B cell (primary cell): Measurements from ENCODE around the gene NIN. TPM values are rescaled to one million over a fixed set of nuclear protein-coding genes. Genes with fewer than 3 reads are reported as not detected.

Experiments used
- ATAC-seq: fragments of 200-7000 bp; cut with Tn5 transposase; one replicate; pipeline ENCODE4 v1.10.0; 2021; ENCODE audit warnings: low read depth, mild to moderate bottlenecking, moderate number of reproducible peaks, moderate library complexity
- CTCF ChIA-PET: fragments of 350-600 bp; sonication (Branson Sonifier 250); formaldehyde crosslinking; loops from one replicate; lab custom pipeline; 2021; ENCODE audit warnings: antibody characterized with exemption, inconsistent platforms; lab: Charles Lee
- POLR2A ChIA-PET: fragments of 350-600 bp; sonication (Branson Sonifier 250); formaldehyde crosslinking; loops from one replicate; lab custom pipeline; 2021; ENCODE audit warnings: antibody characterized with exemption; lab: Charles Lee
- DNase-seq: peaks from one replicate; pipeline ENCODE4 v3.0.0; 2013
- H2AFZ ChIP-seq: 2 replicates; pipeline ENCODE4 v1.6.1; 2012; ENCODE audit warnings: mild to moderate bottlenecking, low read depth, low read length; ENCODE audit not compliant: insufficient read depth, poor library complexity, severe bottlenecking
- H3K27ac ChIP-seq, 2 donors: 1 replicate in 1 of 2; 2 replicates in 1 of 2; pipeline ENCODE4 v1.5.1; 2012 to 2013; ENCODE audit warnings: low read length in 2 of 2, mild to moderate bottlenecking in 2 of 2, moderate library complexity in 1 of 2
- H3K27me3 ChIP-seq, 4 experiments: fragments of 200-600 bp in 1 of 4; sonication (generic) in 1 of 4; replicated peaks in 1 of 4; 1 replicate in 2 of 4; 2 replicates in 2 of 4; pipeline versions ENCODE4 v1.6.1 to v1.7.0; 2013 to 2016; ENCODE audit warnings: low read length in 3 of 4, mild to moderate bottlenecking in 2 of 4, mixed read lengths in 1 of 4, moderate library complexity in 1 of 4; ENCODE audit not compliant: insufficient read depth in 4 of 4, control insufficient read depth in 3 of 4; ENCODE audit errors: control extremely low read depth in 1 of 4
- H3K36me3 ChIP-seq, 2 experiments: replicated peaks in 1 of 2; 1 replicate in 1 of 2; 2 replicates in 1 of 2; pipeline versions ENCODE4 v1.6.1 to v1.7.1; 2013; ENCODE audit warnings: low read length in 1 of 2; ENCODE audit not compliant: insufficient read depth in 2 of 2, control insufficient read depth in 1 of 2; ENCODE audit errors: control extremely low read depth in 1 of 2, extremely low read depth in 1 of 2
- H3K4me1 ChIP-seq, 2 donors: fragments of 200-600 bp in 1 of 2; sonication (generic) in 1 of 2; 1 replicate in 1 of 2; 2 replicates in 1 of 2; pipeline versions ENCODE4 v1.5.1 to v1.6.1; 2013 to 2017; ENCODE audit warnings: low read length in 2 of 2; ENCODE audit not compliant: control insufficient read depth in 2 of 2, insufficient read depth in 2 of 2
- H3K4me2 ChIP-seq: replicated peaks from 2 replicates; pipeline ENCODE3; 2012; ENCODE audit warnings: mild to moderate bottlenecking, low read depth, low read length; ENCODE audit not compliant: poor library complexity, severe bottlenecking
- H3K4me3 ChIP-seq, 5 experiments: fragments of 200-600 bp in 1 of 5; sonication (generic) in 1 of 5; 1 replicate in 3 of 5; 2 replicates in 2 of 5; pipeline versions ENCODE4 v1.5.1 to v1.7.0; 2011 to 2016; ENCODE audit warnings: low read length in 4 of 5, mild to moderate bottlenecking in 4 of 5, low read depth in 2 of 5, control low read depth in 1 of 5, moderate library complexity in 1 of 5; ENCODE audit not compliant: insufficient read depth in 1 of 5; ENCODE audit errors: control extremely low read depth in 1 of 5, extremely low read depth in 1 of 5
- H3K79me2 ChIP-seq: fragments of 200-600 bp; sonication (generic); one replicate; pipeline ENCODE4 v1.6.0; 2016; ENCODE audit warnings: low read length; ENCODE audit not compliant: control insufficient read depth, insufficient read depth
- H3K9ac ChIP-seq: fragments of 200-600 bp; sonication (generic); 2 replicates; pipeline ENCODE4 v1.6.1; 2017; ENCODE audit warnings: mild to moderate bottlenecking, low read length, moderate library complexity
- H3K9me3 ChIP-seq, 3 donors: one replicate each; pipeline versions ENCODE4 v1.6.1 to v1.7.1; 2013; ENCODE audit warnings: low read length in 2 of 3; ENCODE audit not compliant: control insufficient read depth in 2 of 3, insufficient read depth in 1 of 3; ENCODE audit errors: control extremely low read depth in 1 of 3
- H4K20me1 ChIP-seq: 2 replicates; pipeline ENCODE4 v1.6.0; 2012; ENCODE audit warnings: mild to moderate bottlenecking, low read length; ENCODE audit not compliant: insufficient read depth, control insufficient read depth, poor library complexity, severe bottlenecking
- H3K27ac Mint-ChIP-seq: one replicate; pipeline ENCODE4 v1.8.0; 2021; ENCODE audit warnings: mixed read lengths
- H3K27me3 Mint-ChIP-seq: one replicate; pipeline ENCODE4 v1.8.0; 2021; ENCODE audit warnings: mixed read lengths
- H3K4me1 Mint-ChIP-seq: one replicate; pipeline ENCODE4 v1.8.0; 2021; ENCODE audit warnings: mixed read lengths
- H3K4me3 Mint-ChIP-seq: one replicate; pipeline ENCODE4 v1.8.0; 2021; ENCODE audit warnings: mixed read lengths
- H3K9me3 Mint-ChIP-seq: one replicate; pipeline ENCODE4 v1.8.0; 2022; ENCODE audit warnings: mixed read lengths; ENCODE audit not compliant: insufficient read depth
- CTCF ChIP-seq: fragments of 200-600 bp; IDR thresholded peaks from one replicate; pipeline ENCODE4 v1.8.0; 2022; ENCODE audit warnings: antibody characterized with exemption, mild to moderate bottlenecking
- EZH2 ChIP-seq: IDR thresholded peaks from 2 replicates; pipeline ENCODE4 v1.6.1; 2012; ENCODE audit warnings: borderline replicate concordance, low read depth, mild to moderate bottlenecking, moderate library complexity, low read length; ENCODE audit not compliant: insufficient read depth, poor library complexity, severe bottlenecking
- WGBS: methylation state at CpG from one replicate; pipeline ENCODE4 v1.1.5; 2013; ENCODE audit warnings: missing lambda C conversion rate; ENCODE audit not compliant: insufficient coverage; 5-methylcytosine and 5-hydroxymethylcytosine counted together
- intact Hi-C: fragments of 100-400 bp; cut with micrococcal nuclease; formaldehyde crosslinking; loops from one replicate; pipeline ENCODE4 v1.10.0; 2022
- polyA plus RNA-seq: library from polyadenylated mRNA; depleted of rRNA; stranded (reverse); fragments of >200 nt; gene quantifications from 2 replicates; pipeline ENCODE4 v1.2.3, GENCODE V29; 2012
- total RNA-seq, 2 donors: library from RNA; stranded (reverse); fragments of 120-200 nt in 1 of 2; gene quantifications; 1 replicate in 1 of 2; 2 replicates in 1 of 2; pipeline versions ENCODE4 v1.2.3 to v1.2.4, GENCODE V29; 2013 to 2022

Gene NIN
- total and polyA plus RNA-seq, 2 donors (not counting 1 experiment from before 2014, with no cell fraction given) = 25.4 to 219 TPM

GRCh38 chr14:50829489-50830043, 1.4 kb downstream of the NIN start:
- peaks cover 5 to 13% of the 10 kb centered on the region in 2 experiments for H3K36me3 ChIP-seq
- peak overlapping the region; percentile 65 for H3K9ac ChIP-seq
- peaks cover 8% of the 10 kb centered on the region for H4K20me1 ChIP-seq
- no peaks in the 10 kb centered on the region for H3K9me3 ChIP-seq
- Mint-ChIP-seq H3K27ac (peak overlapping the region; percentile 91), H3K27me3 (no peaks in the 10 kb centered on the region), H3K9me3 (no peaks in the 10 kb centered on the region), H3K4me3 (peak overlapping the region; percentile 94), H3K4me1 (peaks cover 69% of the 10 kb centered on the region)
- ChIA-PET CTCF (interaction anchor here (0.7 to 3.5 kb wide), 14 partner anchors 8 to 56 kb away, joined by 3 to 47 read pairs (median 4); no protein-coding TSS in a partner anchor), POLR2A (interaction anchor here (0.5 to 3.9 kb wide), 11 partner anchors 9 to 1227 kb away, joined by 3 to 24 read pairs (median 4); no protein-coding TSS in a partner anchor)
- WGBS = 2% methylated on average over 12 of the region's 14 CpGs
- peak overlapping the region; percentile 70 to 90 (median 75) for H3K4me3 ChIP-seq
- H3K4me2 ChIP-seq = peak overlapping the region; percentile 87
- no peak for TF ChIP-seq CTCF
- TF ChIP-seq EZH2 = no peak
- intact Hi-C loops = loop anchor here (1.0 to 10.0 kb wide), 8 partner anchors 7 to 1195 kb away; partner anchors contain the start of genes DMAC2L, L2HGDH and SAV1
- H3K27ac ChIP-seq = peak overlapping the region; percentile 93 to 95
- ATAC-seq (no peak), DNase-seq (no peak)
- H3K79me2 ChIP-seq = peaks cover 67% of the 10 kb centered on the region
- peak overlapping the region; percentile 57 for H2AFZ ChIP-seq
- H3K4me1 ChIP-seq = peaks cover 51 to 56% of the 10 kb centered on the region in 2 donors
- no peaks in the 10 kb centered on the region for H3K27me3 ChIP-seq
